Calu3 (cell line): ENCODE data around the gene LYZL1. TPM values are rescaled to one million over a fixed set of nuclear protein-coding genes. Genes with fewer than 3 reads are reported as not detected.
"Not testable (repeated sequence)": the region's sequence is repeated elsewhere in the genome, so short reads cannot be mapped to it uniquely, and the experiment has no call there.

Experiments
- BruUV-seq: library from RNA; stranded (reverse); fragments of 400-500 nt; replicated peaks from 2 replicates; lab custom pipeline; 2021; lab: Mats Ljungman, UMichigan
- CTCF ChIA-PET: fragments of 300-600 bp; sonication (Branson Sonifier 250); formaldehyde crosslinking; loops from one replicate; lab custom pipeline; 2022; ENCODE audit warnings: antibody characterized with exemption; lab: Charles Lee
- DNase-seq: peaks from one replicate; pipeline ENCODE4 v3.0.0; 2022
- H3K27ac Mint-ChIP-seq: one replicate; pipeline ENCODE4 v1.8.0; 2022; ENCODE audit warnings: mixed read lengths; ENCODE audit not compliant: unreplicated experiment
- H3K27me3 Mint-ChIP-seq: one replicate; pipeline ENCODE4 v1.8.0; 2022; ENCODE audit warnings: mixed read lengths; ENCODE audit not compliant: unreplicated experiment
- H3K36me3 Mint-ChIP-seq: one replicate; pipeline ENCODE4 v1.8.0; 2022; ENCODE audit warnings: mild to moderate bottlenecking, moderate library complexity, mixed read lengths; ENCODE audit not compliant: insufficient read depth, unreplicated experiment
- H3K4me1 Mint-ChIP-seq: one replicate; pipeline ENCODE4 v1.8.0; 2022; ENCODE audit warnings: mild to moderate bottlenecking, low read depth, mixed read lengths; ENCODE audit not compliant: unreplicated experiment
- H3K4me3 Mint-ChIP-seq: one replicate; pipeline ENCODE4 v1.8.0; 2022; ENCODE audit warnings: mild to moderate bottlenecking, low read depth, moderate library complexity, mixed read lengths; ENCODE audit not compliant: unreplicated experiment
- H3K9me3 Mint-ChIP-seq: one replicate; pipeline ENCODE4 v1.8.0; 2022; ENCODE audit warnings: low read depth, mixed read lengths; ENCODE audit not compliant: unreplicated experiment
- intact Hi-C: fragments of 100-400 bp; cut with micrococcal nuclease; formaldehyde crosslinking; loops from one replicate; pipeline ENCODE4 v1.10.0; 2022; ENCODE audit not compliant: unreplicated experiment
- total RNA-seq: library from RNA; stranded (reverse); gene quantifications from 2 replicates; pipeline ENCODE4 v1.2.3, GENCODE V29; 2022
- TF ChIP-seq, protein P1 (sequence below): fragments of 200-600 bp; IDR thresholded peaks from one replicate; pipeline ENCODE4 v1.8.0; 2022; ENCODE audit warnings: antibody characterized with exemption; ENCODE audit not compliant: unreplicated experiment

LYZL1 gene
- total RNA-seq, 1 experiment from 2014 or later, result not detected

DNA sequence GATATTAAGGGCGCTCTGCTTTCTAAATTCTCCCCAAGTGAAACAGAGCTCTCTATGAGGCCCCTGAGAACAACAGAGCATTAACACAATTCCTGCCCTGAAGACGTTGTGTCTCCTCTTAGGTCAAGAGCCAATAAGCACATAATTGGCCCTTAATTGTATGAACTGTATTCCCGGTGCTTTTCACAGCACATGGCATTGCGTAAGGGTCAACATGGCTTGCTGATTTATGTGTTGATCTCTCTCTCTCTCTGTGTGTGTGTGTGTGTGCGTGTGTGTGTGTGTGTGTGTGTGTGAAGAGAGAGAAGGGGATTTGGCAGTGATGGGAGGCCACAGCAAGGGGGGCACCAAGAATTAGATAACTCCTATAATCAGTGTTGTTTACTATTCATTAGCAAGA is 40.5 kb downstream of the LYZL1 start:
- intact Hi-C loops, result no loop called here
- Mint-ChIP-seq H3K27me3 (no peaks in the 10 kb centered on the region), H3K27ac (no peak overlapping the region), H3K9me3 (no peaks in the 10 kb centered on the region), H3K4me1 (peaks cover 9% of the 10 kb centered on the region), H3K36me3 (no peaks in the 10 kb centered on the region), H3K4me3 (no peak overlapping the region)
- CTCF ChIA-PET, result interaction anchor here (0.6 kb wide), 1 partner anchor 331 kb away, joined by 4 read pairs; no protein-coding TSS in a partner anchor
- TF ChIP-seq, protein P1, sequence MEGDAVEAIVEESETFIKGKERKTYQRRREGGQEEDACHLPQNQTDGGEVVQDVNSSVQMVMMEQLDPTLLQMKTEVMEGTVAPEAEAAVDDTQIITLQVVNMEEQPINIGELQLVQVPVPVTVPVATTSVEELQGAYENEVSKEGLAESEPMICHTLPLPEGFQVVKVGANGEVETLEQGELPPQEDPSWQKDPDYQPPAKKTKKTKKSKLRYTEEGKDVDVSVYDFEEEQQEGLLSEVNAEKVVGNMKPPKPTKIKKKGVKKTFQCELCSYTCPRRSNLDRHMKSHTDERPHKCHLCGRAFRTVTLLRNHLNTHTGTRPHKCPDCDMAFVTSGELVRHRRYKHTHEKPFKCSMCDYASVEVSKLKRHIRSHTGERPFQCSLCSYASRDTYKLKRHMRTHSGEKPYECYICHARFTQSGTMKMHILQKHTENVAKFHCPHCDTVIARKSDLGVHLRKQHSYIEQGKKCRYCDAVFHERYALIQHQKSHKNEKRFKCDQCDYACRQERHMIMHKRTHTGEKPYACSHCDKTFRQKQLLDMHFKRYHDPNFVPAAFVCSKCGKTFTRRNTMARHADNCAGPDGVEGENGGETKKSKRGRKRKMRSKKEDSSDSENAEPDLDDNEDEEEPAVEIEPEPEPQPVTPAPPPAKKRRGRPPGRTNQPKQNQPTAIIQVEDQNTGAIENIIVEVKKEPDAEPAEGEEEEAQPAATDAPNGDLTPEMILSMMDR, result no peak
- no peak for DNase-seq
- BruUV-seq, result no TSS peak

GRCh38 chr10:29332061-29332760 is 43.3 kb downstream of the LYZL1 start:
- TF ChIP-seq, protein P1, result no peak
- no peak overlapping the region for H3K4me3 Mint-ChIP-seq
- peaks cover 15% of the 10 kb centered on the region for H3K27me3 Mint-ChIP-seq
- H3K4me1 Mint-ChIP-seq, result peaks cover 2% of the 10 kb centered on the region
- H3K9me3 Mint-ChIP-seq, result no peaks in the 10 kb centered on the region
- CTCF ChIA-PET, result no interaction called here
- H3K36me3 Mint-ChIP-seq, result no peaks in the 10 kb centered on the region
- intact Hi-C loops, result no loop called here
- no peak for DNase-seq
- H3K27ac Mint-ChIP-seq, result no peak overlapping the region
- BruUV-seq, result no TSS peak

DNA sequence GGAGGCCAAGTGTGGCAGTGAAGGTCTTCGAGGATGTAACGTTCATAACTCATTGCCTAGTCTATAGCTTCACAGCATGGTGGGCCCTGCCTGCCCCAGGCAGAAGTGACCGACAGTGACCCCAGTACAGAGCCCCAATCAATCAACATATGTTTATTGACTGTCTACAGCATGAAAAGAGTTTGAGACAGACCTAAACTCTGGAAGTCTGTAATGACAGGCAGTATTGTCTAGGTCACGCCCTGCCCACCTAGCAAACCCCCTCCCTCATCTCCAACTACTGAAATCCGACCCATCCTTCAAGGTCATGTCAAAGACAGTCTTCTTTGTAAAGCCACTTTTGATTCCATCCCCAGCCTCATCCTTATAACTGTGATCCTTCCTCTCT is 43.9 kb downstream of the LYZL1 start:
- TF ChIP-seq, protein P1, result no peak
- intact Hi-C loops, result no loop called here
- H3K4me3 Mint-ChIP-seq, result no peak overlapping the region
- no peak for DNase-seq
- H3K4me1 Mint-ChIP-seq, result no peaks in the 10 kb centered on the region
- H3K27me3 Mint-ChIP-seq, result peaks cover 15% of the 10 kb centered on the region
- H3K27ac Mint-ChIP-seq, result no peak overlapping the region
- no peaks in the 10 kb centered on the region for H3K9me3 Mint-ChIP-seq
- no TSS peak for BruUV-seq
- no peaks in the 10 kb centered on the region for H3K36me3 Mint-ChIP-seq
- CTCF ChIA-PET, result no interaction called here

GRCh38 chr10:29337526-29337925 is 48.7 kb downstream of the LYZL1 start:
- H3K27ac Mint-ChIP-seq, H3K4me1 Mint-ChIP-seq, intact Hi-C loops, BruUV-seq, H3K9me3 Mint-ChIP-seq, DNase-seq, CTCF ChIA-PET, H3K36me3 Mint-ChIP-seq, H3K4me3 Mint-ChIP-seq: not testable (repeated sequence)
- H3K27me3 Mint-ChIP-seq, result peaks cover 50% of the 10 kb centered on the region

GRCh38 chr10:29343607-29344038 is 54.8 kb downstream of the LYZL1 start:
- Mint-ChIP-seq H3K9me3 (peaks cover 8% of the 10 kb centered on the region), H3K4me3 (no peak overlapping the region), H3K4me1 (no peaks in the 10 kb centered on the region), H3K27ac (no peak overlapping the region), H3K36me3 (no peaks in the 10 kb centered on the region), H3K27me3 (peaks cover 81% of the 10 kb centered on the region)
- DNase-seq, result no peak
- BruUV-seq, result no TSS peak
- intact Hi-C loops, result no loop called here
- CTCF ChIA-PET, result no interaction called here
- TF ChIP-seq, protein P1, result no peak
